Thoracic aorta (tissue), 2 donors: Measurements from ENCODE around the gene KCTD20. TPM values are rescaled to one million over a fixed set of nuclear protein-coding genes. Genes with fewer than 3 reads are reported as not detected.

Source experiments
- ATAC-seq: fragments of 150-250 bp; one replicate; pipeline ENCODE4 v1.8.0; 2017; ENCODE audit warnings: low read depth; ENCODE audit not compliant: insufficient number of reproducible peaks, low FRiP score
- DNase-seq: peaks from one replicate; pipeline ENCODE4 v3.0.0-alpha.2; 2020; ENCODE audit warnings: low spot score
- H3K27ac ChIP-seq, 2 donors: fragments of 200-600 bp; sonication (generic); 1 replicate in 1 of 2; 2 replicates in 1 of 2; pipeline ENCODE4 v1.5.1; 2016; ENCODE audit warnings: mild to moderate bottlenecking in 2 of 2, moderate library complexity in 2 of 2
- H3K27me3 ChIP-seq: fragments of 200-600 bp; sonication (generic); replicated peaks from 2 replicates; pipeline ENCODE4 v1.6.0; 2016; ENCODE audit warnings: mild to moderate bottlenecking; ENCODE audit not compliant: insufficient read depth
- H3K36me3 ChIP-seq: fragments of 200-600 bp; sonication (generic); one replicate; pipeline ENCODE4 v1.5.1; 2016
- H3K4me1 ChIP-seq, 2 donors: fragments of 200-600 bp; sonication (generic); 1 replicate in 1 of 2; 2 replicates in 1 of 2; pipeline versions ENCODE4 v1.5.1 to v1.6.0; 2016; ENCODE audit warnings: low read depth in 2 of 2, mild to moderate bottlenecking in 1 of 2; ENCODE audit not compliant: control insufficient read depth in 1 of 2
- H3K4me3 ChIP-seq: fragments of 200-600 bp; sonication (generic); 2 replicates; pipeline ENCODE4 v1.5.1; 2016; ENCODE audit warnings: mild to moderate bottlenecking
- H3K9me3 ChIP-seq: fragments of 200-600 bp; sonication (generic); 2 replicates; pipeline ENCODE4 v1.5.1; 2016
- CTCF ChIP-seq: fragments of 200-600 bp; sonication (generic); IDR thresholded peaks from one replicate; pipeline ENCODE4 v1.5.1; 2019; ENCODE audit warnings: antibody characterized with exemption
- total RNA-seq, 2 donors: library from RNA; depleted of rRNA; stranded (reverse); fragments of >200 nt; gene quantifications; one replicate each; pipeline versions ENCODE4 v1.1.0 to v1.2.3, GENCODE V29; 2016

Gene KCTD20
- total RNA-seq, 2 donors from 2014 or later, result 63.5 to 72.0 TPM

GRCh38 chr6:36524871-36525270 lies 82.1 kb downstream of the KCTD20 start:
- ATAC-seq, result no peak
- peaks cover 35% of the 10 kb centered on the region for H3K36me3 ChIP-seq
- no peaks in the 10 kb centered on the region for H3K9me3 ChIP-seq
- H3K4me3 ChIP-seq, result no peak overlapping the region
- DNase-seq, result no peak
- H3K4me1 ChIP-seq, result peaks cover 3 to 6% of the 10 kb centered on the region in 2 donors
- H3K27ac ChIP-seq, result no peak overlapping the region
- H3K27me3 ChIP-seq, result no peaks in the 10 kb centered on the region
- TF ChIP-seq CTCF, result no peak

- H3K9me3 ChIP-seq, result no peaks in the 10 kb centered on the region
- H3K36me3 ChIP-seq, result peaks cover 35% of the 10 kb centered on the region
- peaks cover 3 to 6% of the 10 kb centered on the region in 2 donors for H3K4me1 ChIP-seq
- H3K4me3 ChIP-seq, result no peak overlapping the region
- no peak for TF ChIP-seq CTCF
- H3K27ac ChIP-seq, result no peak overlapping the region
- no peaks in the 10 kb centered on the region for H3K27me3 ChIP-seq
- ATAC-seq (no peak), DNase-seq (no peak)
Measured at GRCh38 chr6:36525346-36525745, 82.5 kb downstream of the KCTD20 start.

GRCh38 chr6:36526066-36526465 lies 83.3 kb downstream of the KCTD20 start:
- Histone ChIP-seq H3K27me3 (no peaks in the 10 kb centered on the region), H3K4me1 (peaks cover 3 to 6% of the 10 kb centered on the region in 2 donors), H3K9me3 (no peaks in the 10 kb centered on the region), H3K4me3 (no peak overlapping the region), H3K27ac (no peak overlapping the region), H3K36me3 (peaks cover 31% of the 10 kb centered on the region)
- ATAC-seq, result no peak
- TF ChIP-seq CTCF, result no peak
- DNase-seq, result no peak

DNA sequence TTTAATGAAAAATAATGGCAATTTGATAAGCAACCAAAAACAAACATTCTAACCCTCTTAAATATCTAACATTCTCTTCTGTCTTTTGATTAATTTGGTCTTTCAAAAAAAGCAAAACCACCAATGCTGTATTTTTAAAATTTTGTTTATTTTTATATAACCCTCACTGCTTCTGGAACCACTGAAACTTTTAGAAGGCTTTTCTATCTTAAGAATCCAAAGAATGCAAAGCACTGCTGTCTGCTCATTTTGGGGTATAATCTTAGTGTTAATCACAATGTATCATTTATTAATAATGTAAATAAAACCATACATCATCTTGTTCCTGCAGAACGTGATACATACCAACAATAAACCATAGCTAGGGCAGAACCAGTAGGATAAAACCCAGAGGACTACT lies 90.5 kb downstream of the KCTD20 start:
- H3K27ac ChIP-seq, result no peak overlapping the region
- peaks cover 0 to 11% of the 10 kb centered on the region in 2 donors for H3K4me1 ChIP-seq
- DNase-seq (no peak), ATAC-seq (no peak)
- TF ChIP-seq CTCF, result no peak
- H3K4me3 ChIP-seq, result no peak overlapping the region
- no peaks in the 10 kb centered on the region for H3K9me3 ChIP-seq
- no peaks in the 10 kb centered on the region for H3K27me3 ChIP-seq
- H3K36me3 ChIP-seq, result no peaks in the 10 kb centered on the region

DNA sequence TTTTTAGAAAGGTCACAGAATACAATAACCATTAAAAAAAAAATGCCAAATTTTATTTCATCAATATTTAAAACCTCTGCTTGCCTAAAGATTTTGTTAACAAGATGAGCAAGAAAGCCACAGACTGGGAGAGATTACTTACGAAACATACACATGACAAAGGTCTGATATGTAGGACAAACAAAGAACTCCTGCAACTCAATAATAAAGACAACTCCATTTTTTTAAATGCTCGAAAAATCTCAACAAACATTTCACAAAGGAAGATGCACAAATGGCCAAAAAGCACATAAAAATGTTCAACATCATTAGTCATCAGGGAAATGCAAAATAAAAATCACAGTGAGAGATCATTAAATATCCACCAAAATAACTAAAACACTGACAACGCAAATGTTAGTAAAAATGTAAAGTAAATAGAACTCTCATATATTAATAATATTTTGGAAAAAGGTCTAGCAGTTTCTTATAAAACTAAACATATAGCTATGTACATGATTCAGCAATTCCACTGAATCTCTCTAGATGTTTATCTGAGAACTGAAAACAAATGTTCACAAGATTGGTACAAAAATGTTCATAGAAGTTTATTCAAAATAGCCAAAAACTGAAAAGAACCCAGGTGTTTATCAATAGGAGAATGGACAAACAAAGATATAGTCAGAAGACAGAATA lies 94.2 kb downstream of the KCTD20 start:
- no peak for TF ChIP-seq CTCF
- H3K27me3 ChIP-seq, result no peaks in the 10 kb centered on the region
- H3K36me3 ChIP-seq, result peaks cover 6% of the 10 kb centered on the region
- H3K9me3 ChIP-seq, result no peaks in the 10 kb centered on the region
- H3K4me3 ChIP-seq, result no peak overlapping the region
- no peak overlapping the region for H3K27ac ChIP-seq
- DNase-seq, result no peak
- peaks cover 0 to 6% of the 10 kb centered on the region in 2 donors for H3K4me1 ChIP-seq
- no peak for ATAC-seq
